Mesenchymal stem cell (in vitro differentiated cells and primary cell): ENCODE measurements around the gene SCYL3.

Experiments
- DNase-seq: peaks from one replicate; pipeline ENCODE4 v3.0.0-alpha.2; 2013
- H2AFZ ChIP-seq: one replicate; pipeline ENCODE4 v1.6.1; 2013; ENCODE audit warnings: low read depth, mild to moderate bottlenecking, control low read depth, inconsistent platforms, low read length, moderate library complexity
- H2AK5ac ChIP-seq: 2 replicates; pipeline ENCODE4 v1.6.1; 2013; ENCODE audit warnings: low read length, moderate library complexity, mild to moderate bottlenecking, inconsistent platforms; ENCODE audit not compliant: severe bottlenecking
- H2BK120ac ChIP-seq: one replicate; pipeline ENCODE4 v1.6.1; 2013; ENCODE audit warnings: low read depth, mild to moderate bottlenecking, inconsistent platforms, low read length, moderate library complexity
- H2BK12ac ChIP-seq, 2 experiments: one replicate each; pipeline ENCODE4 v1.6.1; 2013; ENCODE audit warnings: inconsistent platforms in 2 of 2, low read length in 2 of 2, mild to moderate bottlenecking in 2 of 2, moderate library complexity in 2 of 2, control low read depth in 1 of 2
- H2BK15ac ChIP-seq: one replicate; pipeline ENCODE4 v1.6.1; 2013; ENCODE audit warnings: mild to moderate bottlenecking, low read depth, inconsistent platforms; ENCODE audit not compliant: poor library complexity, severe bottlenecking
- H2BK5ac ChIP-seq: 2 replicates; pipeline ENCODE4 v1.6.1; 2013; ENCODE audit warnings: low read depth, mild to moderate bottlenecking, low read length, control low read depth, inconsistent platforms; ENCODE audit not compliant: poor library complexity, severe bottlenecking
- H3K14ac ChIP-seq, 2 experiments: one replicate each; pipeline ENCODE4 v1.6.1; 2013; ENCODE audit warnings: inconsistent platforms in 2 of 2, low read length in 2 of 2, control low read depth in 1 of 2, mild to moderate bottlenecking in 1 of 2, moderate library complexity in 1 of 2
- H3K18ac ChIP-seq, 2 experiments: one replicate each; pipeline ENCODE4 v1.6.1; 2013; ENCODE audit warnings: inconsistent platforms in 2 of 2, low read length in 2 of 2, control low read depth in 1 of 2, low read depth in 1 of 2, mild to moderate bottlenecking in 1 of 2
- H3K23ac ChIP-seq, 2 experiments: one replicate each; pipeline ENCODE4 v1.6.1; 2013; ENCODE audit warnings: inconsistent platforms in 2 of 2, low read length in 2 of 2, mild to moderate bottlenecking in 2 of 2, moderate library complexity in 2 of 2, control low read depth in 1 of 2
- H3K27ac ChIP-seq: 2 replicates; pipeline ENCODE4 v1.5.1; 2013; ENCODE audit warnings: mild to moderate bottlenecking, moderate library complexity, low read length, control low read depth, inconsistent platforms; ENCODE audit not compliant: poor library complexity, severe bottlenecking
- H3K27me3 ChIP-seq, 2 experiments: 2 replicates each; pipeline versions ENCODE4 v1.6.1 to v1.7.0; 2013; ENCODE audit warnings: low read length in 2 of 2, mild to moderate bottlenecking in 2 of 2, moderate library complexity in 2 of 2, control low read depth in 1 of 2, inconsistent platforms in 1 of 2; ENCODE audit not compliant: control insufficient read depth in 1 of 2, insufficient read depth in 1 of 2
- H3K36me3 ChIP-seq, 2 experiments: 2 replicates each; pipeline versions ENCODE4 v1.6.1 to v1.7.0; 2013; ENCODE audit warnings: low read length in 2 of 2, control low read depth in 1 of 2, inconsistent platforms in 1 of 2, low read depth in 1 of 2, mild to moderate bottlenecking in 1 of 2; ENCODE audit not compliant: insufficient read depth in 2 of 2, control insufficient read depth in 1 of 2
- H3K4ac ChIP-seq, 2 experiments: one replicate each; pipeline ENCODE4 v1.6.1; 2013; ENCODE audit warnings: inconsistent platforms in 2 of 2, low read length in 2 of 2, mild to moderate bottlenecking in 2 of 2, moderate library complexity in 2 of 2, control low read depth in 1 of 2, low read depth in 1 of 2
- H3K4me1 ChIP-seq: 2 replicates; pipeline ENCODE4 v1.6.1; 2013; ENCODE audit warnings: low read depth, low read length, control low read depth; ENCODE audit not compliant: control insufficient read depth, insufficient read depth
- H3K4me2 ChIP-seq: 2 replicates; pipeline ENCODE4 v1.6.1; 2013; ENCODE audit warnings: low read length, mild to moderate bottlenecking, inconsistent platforms; ENCODE audit not compliant: poor library complexity, severe bottlenecking
- H3K4me3 ChIP-seq, 2 experiments: 2 replicates each; pipeline versions ENCODE4 v1.5.1 to v1.7.0; 2013; ENCODE audit warnings: low read length in 2 of 2, mild to moderate bottlenecking in 2 of 2, control low read depth in 1 of 2, low read depth in 1 of 2; ENCODE audit not compliant: insufficient read depth in 1 of 2
- H3K79me1 ChIP-seq: replicated peaks from 2 replicates; pipeline ENCODE4 v1.6.1; 2013; ENCODE audit warnings: mild to moderate bottlenecking, control low read depth, low read length, inconsistent platforms; ENCODE audit not compliant: poor library complexity, severe bottlenecking
- H3K9ac ChIP-seq: 2 replicates; pipeline ENCODE4 v1.7.0; 2013; ENCODE audit warnings: mild to moderate bottlenecking, low read length, moderate library complexity
- H3K9me3 ChIP-seq: 2 replicates; pipeline ENCODE4 v1.7.0; 2013; ENCODE audit warnings: mild to moderate bottlenecking, low read length; ENCODE audit not compliant: control insufficient read depth
- H4K8ac ChIP-seq: one replicate; pipeline ENCODE4 v1.6.1; 2013; ENCODE audit warnings: inconsistent platforms, mild to moderate bottlenecking, low read length, moderate library complexity
- H4K91ac ChIP-seq: one replicate; pipeline ENCODE4 v1.6.1; 2013; ENCODE audit warnings: mild to moderate bottlenecking, low read length, inconsistent platforms
- WGBS: methylation state at CpG from one replicate; pipeline ENCODE4 v1.1.7; 2013; ENCODE audit warnings: mixed read lengths; 5-methylcytosine and 5-hydroxymethylcytosine counted together

Gene SCYL3

GRCh38 chr1:169906938-169907337 is 13.2 kb upstream of the SCYL3 start:
- Histone ChIP-seq H3K27me3 (no peaks in the 10 kb centered on the region), H3K27ac (no peak overlapping the region), H3K4me3 (no peak overlapping the region), H3K23ac (no peak overlapping the region), H3K14ac (no peak overlapping the region), H3K79me1 (no peaks in the 10 kb centered on the region), H2BK12ac (no peak overlapping the region), H2AFZ (no peak overlapping the region), H3K4me1 (no peaks in the 10 kb centered on the region), H3K36me3 (no peaks in the 10 kb centered on the region), H4K8ac (no peak overlapping the region), H3K4me2 (no peak overlapping the region), H2BK15ac (no peak overlapping the region), H2AK5ac (no peak overlapping the region), H3K18ac (no peak overlapping the region), H3K4ac (no peak overlapping the region), H3K9ac (no peak overlapping the region), H3K9me3 (no peaks in the 10 kb centered on the region), H2BK5ac (no peak overlapping the region), H2BK120ac (no peak overlapping the region), H4K91ac (no peak overlapping the region)
- DNase-seq, result no peak

- WGBS, result 92% methylated on average over 1 of the region's 1 CpG
- DNase-seq, result no peak
- no peak overlapping the region for H3K4me3 ChIP-seq
Measured at GRCh38 chr1:169904834-169905233, 11.1 kb upstream of the SCYL3 start.

DNA sequence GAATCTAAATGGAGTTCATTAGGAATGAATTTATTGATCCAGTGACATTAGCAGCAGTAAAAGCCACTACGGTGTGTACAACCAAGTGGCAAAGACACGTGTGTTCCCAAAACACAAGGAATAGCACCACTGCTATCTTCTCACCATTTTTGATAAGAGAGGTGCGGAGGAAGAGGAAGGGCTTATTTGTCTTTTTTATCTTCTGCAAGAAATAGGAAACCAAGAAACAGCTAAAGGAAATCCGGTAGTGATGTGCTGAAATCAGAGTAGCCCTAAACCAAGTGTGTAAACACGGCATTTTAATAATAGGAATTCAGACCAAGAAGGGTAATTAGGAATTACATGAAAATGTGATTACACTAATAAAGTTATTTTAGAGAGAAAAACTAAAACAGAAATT is 9.1 kb upstream of the SCYL3 start:
- H3K9ac ChIP-seq, result no peak overlapping the region
- no peaks in the 10 kb centered on the region for H3K79me1 ChIP-seq
- H3K18ac ChIP-seq, result no peak overlapping the region
- H4K91ac ChIP-seq, result no peak overlapping the region
- no peak overlapping the region for H3K14ac ChIP-seq
- H4K8ac ChIP-seq, result no peak overlapping the region
- no peak overlapping the region for H3K27ac ChIP-seq
- 81% methylated on average over 4 of the region's 5 CpGs for WGBS
- H3K4me1 ChIP-seq, result no peaks in the 10 kb centered on the region
- no peak overlapping the region for H3K4ac ChIP-seq
- no peak overlapping the region for H2BK120ac ChIP-seq
- H2BK15ac ChIP-seq, result no peak overlapping the region
- no peak overlapping the region for H3K4me2 ChIP-seq
- DNase-seq, result no peak
- H2AFZ ChIP-seq, result no peak overlapping the region
- no peaks in the 10 kb centered on the region for H3K9me3 ChIP-seq
- no peak overlapping the region for H3K4me3 ChIP-seq
- H2BK5ac ChIP-seq, result no peak overlapping the region
- no peak overlapping the region for H2AK5ac ChIP-seq
- no peak overlapping the region for H2BK12ac ChIP-seq
- H3K27me3 ChIP-seq, result peaks cover 0 to 10% of the 10 kb centered on the region in 2 experiments
- H3K23ac ChIP-seq, result no peak overlapping the region
- H3K36me3 ChIP-seq, result no peaks in the 10 kb centered on the region

More at GRCh38 chr1:169904834-169905233, 11.1 kb upstream of the SCYL3 start:
- Histone ChIP-seq H3K4me1 (no peaks in the 10 kb centered on the region), H3K9me3 (no peaks in the 10 kb centered on the region), H3K18ac (no peak overlapping the region), H2BK12ac (no peak overlapping the region), H3K27me3 (no peaks in the 10 kb centered on the region), H4K91ac (no peak overlapping the region), H2BK15ac (no peak overlapping the region), H3K9ac (no peak overlapping the region), H4K8ac (no peak overlapping the region), H3K79me1 (no peaks in the 10 kb centered on the region), H2BK120ac (no peak overlapping the region), H2AFZ (no peak overlapping the region), H3K36me3 (no peaks in the 10 kb centered on the region), H3K14ac (no peak overlapping the region), H3K27ac (no peak overlapping the region), H2AK5ac (no peak overlapping the region), H3K4me2 (no peak overlapping the region), H3K23ac (no peak overlapping the region), H2BK5ac (no peak overlapping the region), H3K4ac (no peak overlapping the region)

GRCh38 chr1:169901115-169901514 is 7.4 kb upstream of the SCYL3 start:
- H2AFZ ChIP-seq, result no peak overlapping the region
- H3K9me3 ChIP-seq, result no peaks in the 10 kb centered on the region

More at GRCh38 chr1:169901115-169901514, 7.4 kb upstream of the SCYL3 start:
- Histone ChIP-seq H3K4me3 (no peak overlapping the region), H3K18ac (no peak overlapping the region), H4K8ac (no peak overlapping the region), H3K79me1 (no peaks in the 10 kb centered on the region), H2BK15ac (no peak overlapping the region), H2BK12ac (no peak overlapping the region), H3K4ac (no peak overlapping the region), H3K9ac (no peak overlapping the region), H2AK5ac (no peak overlapping the region), H3K36me3 (no peaks in the 10 kb centered on the region), H4K91ac (no peak overlapping the region), H2BK5ac (no peak overlapping the region), H3K4me2 (no peak overlapping the region), H2BK120ac (no peak overlapping the region), H3K14ac (no peak overlapping the region), H3K27me3 (peaks cover 0 to 13% of the 10 kb centered on the region in 2 experiments), H3K27ac (no peak overlapping the region), H3K4me1 (no peaks in the 10 kb centered on the region), H3K23ac (no peak overlapping the region)
- DNase-seq, result no peak
